ENCODE data around the gene SLC4A5.
"Not testable (repeated sequence)": the region's sequence is repeated elsewhere in the genome, so short reads cannot be mapped to it uniquely, and the experiment has no call there.

SLC4A5 gene

DNA sequence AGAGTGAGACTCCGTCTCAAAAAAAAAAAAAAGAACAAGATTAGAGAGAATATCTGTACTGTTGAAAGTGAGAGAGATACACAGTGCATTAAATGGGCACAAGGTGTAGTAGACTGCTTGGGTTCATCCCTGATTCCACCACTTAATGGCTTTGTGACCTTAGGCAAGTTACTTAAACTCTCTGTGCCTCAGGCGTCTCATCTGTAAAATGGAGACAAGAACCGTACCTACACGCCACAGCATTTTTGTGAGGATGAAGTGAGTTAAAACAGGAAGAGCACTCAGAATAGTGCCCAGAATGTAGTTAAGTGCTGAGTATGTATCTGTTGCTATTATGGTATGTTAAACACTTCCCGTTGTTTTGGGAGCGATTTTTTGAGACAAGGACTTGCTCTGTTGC is 80.5 kb downstream of the SLC4A5 start:
- no peak for DNase-seq

DNA sequence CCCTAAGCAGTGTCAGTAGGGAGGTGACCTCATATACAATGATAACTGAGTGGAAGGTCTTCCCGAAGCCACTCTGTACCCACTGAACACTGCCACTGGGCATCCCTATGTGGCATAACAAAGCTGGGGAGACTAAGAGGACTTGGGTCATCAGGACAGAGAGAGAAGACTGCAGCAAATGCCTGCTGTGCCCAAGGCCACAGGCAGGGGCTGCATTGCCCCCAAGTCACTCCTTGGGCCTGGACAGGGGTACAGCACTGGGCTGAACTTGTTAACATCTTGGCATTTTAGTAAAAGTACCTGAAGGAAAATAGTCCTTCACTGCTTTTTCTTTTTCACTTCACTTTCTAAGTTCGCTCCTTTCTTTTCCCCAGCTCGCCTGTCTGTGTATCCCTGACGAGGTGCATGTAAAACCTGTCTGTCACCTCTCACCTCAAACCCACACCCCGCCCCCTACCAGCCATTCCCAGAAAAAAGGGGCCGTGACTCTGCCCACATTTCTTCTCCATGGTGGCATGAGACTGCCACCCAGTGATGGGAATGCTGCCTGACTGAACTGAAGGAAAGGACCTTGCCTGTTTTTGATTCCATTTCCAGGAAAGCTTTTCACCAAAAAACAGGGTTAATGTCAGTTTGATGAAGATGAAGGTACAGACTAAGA is 81.9 kb downstream of the SLC4A5 start:
- DNase-seq = peak; percentile 69

DNA sequence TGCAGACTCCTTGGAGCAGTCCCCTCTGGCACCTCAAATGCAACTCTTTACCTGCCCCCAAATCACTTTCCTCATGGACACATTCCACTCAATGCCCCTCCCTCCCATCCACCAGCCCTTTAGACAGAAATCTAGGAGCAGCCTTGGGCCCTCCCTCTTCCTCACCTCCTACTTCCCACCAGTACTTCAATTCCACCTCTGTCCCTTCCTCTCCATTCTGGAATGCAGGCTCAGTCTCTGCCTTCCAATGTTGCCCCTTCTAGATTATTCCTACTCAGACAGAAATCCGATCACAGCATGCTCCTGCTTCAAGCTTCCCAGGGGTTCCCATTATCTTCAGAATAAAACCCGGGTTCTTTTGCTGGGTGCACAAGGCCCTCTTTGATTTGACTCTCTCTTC is 82.7 kb downstream of the SLC4A5 start:
- no peak for DNase-seq

DNA sequence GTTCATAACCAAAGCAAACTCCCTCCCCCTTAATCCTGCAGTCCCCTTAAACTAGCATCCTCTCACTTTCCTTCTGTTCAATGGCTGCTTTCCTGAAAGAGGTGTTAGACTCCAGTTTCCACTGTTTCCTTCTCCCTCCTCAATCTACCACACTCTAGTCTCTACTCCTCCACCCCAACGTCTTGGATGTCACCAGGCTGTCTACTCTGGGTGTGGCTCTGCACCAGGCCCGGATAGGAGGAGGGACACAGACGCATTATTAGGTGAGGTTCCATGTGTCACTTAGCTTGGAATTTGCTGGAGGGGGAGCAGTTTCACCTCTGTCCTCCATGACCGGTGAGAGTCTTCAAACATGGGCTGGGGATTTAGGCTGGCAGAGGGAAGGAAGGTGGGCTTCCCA is 83.5 kb downstream of the SLC4A5 start:
- no peak for DNase-seq

DNA sequence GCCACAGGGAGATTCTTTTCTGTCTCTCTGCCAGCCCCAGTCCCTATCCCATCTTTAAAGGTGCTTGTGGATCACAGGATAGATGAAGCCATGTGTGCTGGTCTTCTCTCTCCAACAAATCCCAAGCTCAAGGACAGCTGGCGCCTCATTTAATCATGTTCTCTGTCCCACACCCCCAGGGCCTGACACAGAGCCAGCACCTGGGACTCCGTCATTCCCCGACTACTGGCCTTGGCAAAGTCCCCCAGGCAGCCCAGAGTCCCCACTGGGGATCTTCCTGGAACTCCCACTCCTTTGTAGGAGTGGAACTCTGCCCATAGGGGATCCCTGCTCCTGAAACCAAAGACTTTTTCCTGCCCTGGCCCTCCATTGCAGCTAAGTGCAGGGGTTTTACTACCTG is 84.0 kb downstream of the SLC4A5 start:
- DNase-seq = no peak

DNA sequence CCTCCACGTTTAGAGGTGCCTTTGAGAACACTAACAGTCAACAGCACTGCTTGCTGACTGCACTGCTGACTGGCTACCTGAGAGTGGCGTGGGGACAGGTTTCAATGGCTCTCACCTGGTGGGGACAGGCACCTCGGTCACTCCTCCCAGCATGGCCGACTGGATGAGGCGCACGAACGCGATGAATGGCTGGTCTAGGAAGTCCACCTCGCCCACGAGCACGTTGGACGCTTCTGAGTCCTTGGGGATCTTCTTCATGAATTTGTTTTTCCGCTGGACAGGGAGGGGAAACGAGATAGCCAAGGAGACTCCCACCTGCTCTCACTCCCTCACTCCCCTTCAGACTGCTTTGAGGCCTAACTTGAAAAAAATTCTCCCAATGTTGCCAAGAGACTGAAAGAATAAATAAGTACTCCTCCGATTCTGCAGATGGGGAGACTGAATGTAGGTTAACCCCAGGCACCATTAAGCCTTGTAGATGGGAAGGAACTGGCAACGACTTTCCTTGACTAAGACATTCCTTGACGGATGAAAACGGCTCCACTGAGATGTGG is 87.5 kb downstream of the SLC4A5 start:
- no peak for DNase-seq

DNA sequence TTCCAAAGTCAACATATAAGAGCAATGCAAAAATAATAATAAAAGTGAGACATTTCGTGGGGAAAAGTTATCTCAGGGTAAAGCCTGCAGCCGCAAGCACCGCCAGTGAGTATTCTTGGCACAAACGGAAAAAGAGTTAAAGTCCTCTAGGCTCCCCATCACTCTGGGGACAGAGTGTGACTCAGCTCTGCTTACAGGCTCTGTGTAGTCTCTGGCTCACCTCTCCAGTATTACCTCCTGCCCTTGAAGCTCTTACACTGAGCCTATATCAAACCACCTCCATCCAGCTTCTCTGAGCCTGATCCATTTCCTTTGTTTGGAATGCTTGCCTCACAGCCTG is 89.3 kb downstream of the SLC4A5 start:
- DNase-seq = no peak

DNA sequence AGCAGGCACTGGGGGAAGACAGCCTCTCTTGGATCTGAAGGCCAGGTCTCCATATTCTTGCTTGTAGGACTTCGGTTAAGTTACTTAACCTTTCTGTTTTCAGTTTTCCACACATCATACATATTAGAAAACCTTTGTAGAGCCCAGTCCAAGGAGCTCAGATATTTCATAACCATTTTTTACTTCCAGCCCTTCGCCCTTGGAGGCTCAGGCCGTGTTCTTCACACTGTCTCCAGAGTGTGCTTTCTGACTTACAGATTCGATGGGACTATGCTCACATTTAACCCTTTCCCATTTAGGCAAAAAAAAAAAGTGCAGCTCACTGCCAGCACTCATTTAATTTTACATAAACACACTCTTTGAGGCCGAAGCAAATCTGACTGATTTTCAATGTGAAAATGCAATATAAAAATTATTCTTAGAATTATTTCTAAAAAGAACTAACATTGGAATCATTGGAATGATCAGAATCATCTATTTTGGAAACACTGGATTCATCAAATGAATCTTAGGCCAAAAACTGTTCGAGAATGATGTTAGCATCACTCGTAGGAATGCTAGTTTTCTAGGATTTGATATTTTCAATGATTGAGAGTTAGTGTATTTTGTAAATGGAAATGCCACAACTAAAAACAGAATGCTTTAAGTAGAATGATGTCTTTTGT is 89.8 kb downstream of the SLC4A5 start:
- DNase-seq = no peak

DNA sequence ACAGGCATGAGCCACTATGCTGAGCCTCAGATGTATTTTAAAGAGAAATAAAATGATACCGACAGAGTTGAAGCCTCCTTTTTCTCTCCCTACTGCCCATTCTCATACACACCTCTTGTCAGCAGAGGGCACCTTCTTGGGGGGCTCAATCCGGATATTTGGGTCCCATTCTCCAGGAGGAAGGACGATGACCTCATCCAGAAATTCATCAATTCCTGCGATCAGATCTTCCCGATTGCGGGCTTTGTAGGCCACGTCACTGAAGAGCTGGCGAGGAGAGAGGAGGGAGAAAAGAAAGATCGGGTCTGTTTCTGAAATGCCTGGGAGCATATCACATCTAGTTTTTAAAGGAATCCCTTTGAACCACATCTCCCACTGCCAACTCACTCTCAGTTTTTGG is 90.4 kb downstream of the SLC4A5 start:
- DNase-seq = no peak

DNA sequence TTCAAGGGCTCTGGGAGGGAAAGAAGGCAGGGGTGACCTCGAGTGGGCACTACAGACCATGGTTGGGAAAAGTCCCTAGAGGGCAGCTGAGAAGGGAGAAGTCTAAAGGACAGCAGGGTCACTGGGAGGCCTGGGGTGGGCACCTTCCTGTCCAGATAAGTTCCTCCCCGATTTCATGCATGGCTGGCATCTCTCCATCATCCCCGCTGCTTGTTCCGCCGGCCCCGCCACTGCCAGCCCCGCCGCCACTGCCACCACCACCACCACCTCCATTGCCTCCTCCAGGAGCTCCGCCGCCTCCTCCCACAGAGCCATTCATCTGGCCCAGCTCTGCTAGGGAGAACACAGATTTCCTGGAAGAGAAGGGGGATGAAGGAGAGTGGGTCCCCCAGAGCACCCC is 91.2 kb downstream of the SLC4A5 start:
- DNase-seq = no peak

DNA sequence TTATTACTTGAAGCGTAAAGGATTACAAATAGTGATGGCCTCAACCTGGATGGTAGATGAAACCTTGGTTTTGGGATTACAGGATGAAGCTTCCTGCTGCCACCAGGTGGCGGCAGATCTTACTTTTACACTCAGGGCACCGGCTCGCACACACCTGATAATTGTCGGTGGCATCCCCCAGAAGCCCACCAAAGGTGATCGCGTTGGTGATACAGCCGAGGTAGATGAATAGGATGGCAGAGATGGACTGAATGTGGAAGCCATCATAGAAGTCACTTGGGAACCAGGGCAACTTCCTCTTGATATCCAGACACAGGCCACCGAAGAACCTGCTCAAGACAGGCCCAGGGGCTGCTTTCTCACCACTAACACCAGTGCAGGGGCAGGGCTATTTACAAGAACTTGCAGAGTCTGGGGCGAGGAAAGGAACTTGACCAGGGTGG is 93.0 kb downstream of the SLC4A5 start:
- peak; percentile 40 for DNase-seq

DNA sequence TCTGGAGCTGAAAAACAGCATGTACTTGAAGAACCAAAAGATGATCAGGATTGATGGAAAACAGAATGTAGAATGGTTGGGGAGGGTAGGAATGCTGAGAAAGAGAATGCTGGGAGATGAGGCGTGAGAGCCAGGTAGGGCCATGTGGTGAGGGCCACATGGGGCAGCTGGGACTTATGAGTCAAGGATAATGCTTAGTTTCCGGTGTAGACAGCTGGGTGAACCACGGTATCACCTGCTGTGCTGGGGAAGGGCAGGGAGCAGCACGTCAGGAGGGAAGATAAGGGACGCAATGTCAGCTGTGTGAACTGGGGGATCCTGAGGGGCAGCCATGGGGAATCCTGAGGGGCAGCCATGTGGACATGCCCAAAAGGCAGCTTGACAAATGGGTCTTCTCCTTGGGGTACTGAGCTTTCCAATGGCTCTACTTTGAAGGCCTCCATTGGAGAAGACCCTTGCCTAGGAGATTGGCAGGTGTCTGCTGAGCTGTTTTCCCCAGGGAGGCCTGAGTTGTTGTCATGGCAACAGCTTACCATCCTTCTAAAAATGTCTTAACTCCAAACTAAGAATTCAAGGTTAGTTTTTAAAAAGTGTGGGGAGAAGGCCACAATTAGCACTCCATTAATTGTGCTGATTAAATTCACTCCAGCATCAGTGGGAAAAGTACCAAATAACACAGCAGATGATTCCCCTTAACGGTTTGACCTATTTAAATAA is 93.7 kb downstream of the SLC4A5 start:
- DNase-seq = peak; percentile 65

DNA sequence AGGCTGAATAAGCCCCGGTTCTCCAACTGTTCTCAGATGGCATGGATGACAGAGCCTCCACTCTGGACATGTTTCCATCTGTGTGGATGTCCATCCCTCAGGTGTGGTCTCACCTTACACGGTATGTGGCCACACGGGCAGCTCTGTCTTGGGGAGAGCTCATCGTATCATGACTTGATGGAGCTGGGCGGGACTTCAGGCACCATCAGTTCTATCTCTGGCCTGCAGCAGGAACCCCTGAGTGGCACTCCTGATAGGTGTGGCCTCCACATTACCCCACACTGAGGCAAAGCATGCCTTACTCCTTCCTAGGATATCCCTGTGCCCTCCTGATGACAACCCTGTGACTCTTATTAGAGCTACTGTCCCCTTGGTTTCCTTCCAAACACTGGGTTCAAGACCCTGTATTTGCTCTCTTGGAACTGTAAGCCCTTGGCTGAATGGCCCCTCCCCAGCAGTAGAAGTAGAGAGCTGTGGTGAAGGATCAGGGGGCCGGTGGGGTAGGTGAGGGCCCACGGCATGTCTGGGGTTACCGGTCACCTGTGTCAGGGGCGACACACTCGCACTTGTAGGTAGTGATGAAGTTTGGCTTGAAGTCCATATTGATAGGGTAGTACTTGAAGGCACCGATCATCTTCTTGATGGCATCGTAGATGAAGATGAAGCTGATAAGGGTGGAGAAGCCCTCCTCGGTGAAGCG is 96.6 kb downstream of the SLC4A5 start:
- no peak for DNase-seq

DNA sequence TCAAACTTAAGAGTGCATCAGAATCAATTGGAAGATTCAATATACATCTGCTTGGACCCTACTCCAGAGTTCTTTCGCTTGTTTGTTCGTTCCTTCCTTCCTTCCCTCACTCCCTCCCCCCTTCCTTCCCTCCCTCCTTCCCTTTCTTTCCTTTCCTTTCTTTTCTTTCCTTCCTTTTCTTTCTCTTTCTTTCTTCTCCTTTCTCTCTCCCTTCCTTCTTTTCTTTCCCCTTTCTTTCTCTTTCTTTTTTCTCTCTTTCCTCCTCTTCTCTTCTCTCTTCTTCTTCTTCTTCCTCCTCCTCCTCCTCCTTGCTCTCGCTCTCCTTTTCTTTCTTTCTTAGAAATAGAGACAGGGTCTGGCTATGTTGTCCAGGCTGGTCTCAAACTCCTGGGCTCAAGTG is 98.9 kb downstream of the SLC4A5 start:
- no peak for DNase-seq

DNA sequence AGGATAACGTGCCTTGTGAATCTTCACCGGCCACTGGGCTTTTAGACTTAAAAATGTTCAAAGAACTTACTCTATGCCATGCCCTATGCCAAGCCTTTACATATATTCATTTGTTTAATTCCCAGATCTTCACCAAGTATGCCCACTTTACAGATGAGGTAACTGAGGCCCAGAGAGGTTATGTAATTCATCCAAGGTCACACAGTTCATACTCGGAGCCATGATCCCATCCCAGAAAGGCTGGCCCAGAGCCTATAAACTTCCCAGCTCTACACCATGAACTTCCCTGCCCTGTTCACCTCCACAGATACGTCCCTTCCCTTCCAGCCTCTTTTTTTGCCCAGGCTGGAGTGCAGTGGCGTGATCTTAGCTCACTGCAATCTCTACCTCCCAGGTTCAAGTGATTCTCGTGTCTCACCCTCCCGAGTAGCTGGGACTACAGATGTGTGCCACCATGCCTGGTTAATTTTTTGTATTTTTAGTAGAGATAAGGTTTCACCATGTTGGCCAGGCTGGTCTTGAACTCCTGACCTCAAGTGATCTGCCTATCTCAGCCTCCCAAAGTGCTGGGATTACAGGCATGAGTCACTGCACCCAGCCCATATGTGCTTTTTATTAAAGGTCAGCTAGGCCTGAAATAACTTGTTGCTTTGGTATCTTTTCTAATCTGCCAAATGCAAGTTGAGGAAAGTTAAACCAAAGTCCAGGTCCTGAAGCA is 100.7 kb downstream of the SLC4A5 start:
- DNase-seq = no peak

DNA sequence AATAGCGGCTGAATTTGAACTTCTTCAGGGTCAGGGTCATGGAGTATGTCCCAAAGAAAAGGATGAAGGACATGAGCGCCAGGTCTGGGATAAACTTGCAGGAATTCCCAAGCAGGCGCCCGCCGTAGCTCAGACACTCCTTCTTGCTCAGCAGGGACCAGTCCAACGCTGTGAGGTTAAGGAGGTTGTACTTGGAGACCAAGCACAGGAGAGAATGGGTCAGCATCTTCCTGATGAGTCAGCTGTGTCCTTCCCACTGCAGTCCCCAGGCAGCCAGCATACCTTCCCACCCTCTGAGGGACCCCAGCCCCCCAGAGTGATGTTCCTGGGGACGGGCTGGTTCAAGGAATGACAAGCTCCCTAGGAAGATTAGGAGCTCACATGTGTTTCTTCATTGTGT is 103.9 kb downstream of the SLC4A5 start:
- no peak for DNase-seq

DNA sequence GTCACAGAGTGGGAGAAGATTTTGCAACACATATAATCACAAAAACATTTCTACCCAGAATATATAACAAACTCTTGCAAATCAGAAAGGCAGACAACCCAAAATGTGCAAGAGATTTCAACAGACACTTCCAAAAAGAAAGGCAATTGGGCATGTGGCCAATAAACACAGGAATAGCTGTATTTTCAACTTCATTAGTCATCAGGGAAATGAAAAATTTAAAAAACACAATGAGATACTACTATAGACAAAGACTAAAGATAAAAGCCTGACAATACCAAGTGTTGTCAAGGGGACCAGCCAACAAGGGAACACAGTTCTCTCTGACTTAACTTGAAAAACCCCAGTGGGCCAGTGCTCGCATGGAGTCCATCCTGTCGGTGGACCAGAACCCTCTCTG is 104.3 kb downstream of the SLC4A5 start:
- no peak for DNase-seq

DNA sequence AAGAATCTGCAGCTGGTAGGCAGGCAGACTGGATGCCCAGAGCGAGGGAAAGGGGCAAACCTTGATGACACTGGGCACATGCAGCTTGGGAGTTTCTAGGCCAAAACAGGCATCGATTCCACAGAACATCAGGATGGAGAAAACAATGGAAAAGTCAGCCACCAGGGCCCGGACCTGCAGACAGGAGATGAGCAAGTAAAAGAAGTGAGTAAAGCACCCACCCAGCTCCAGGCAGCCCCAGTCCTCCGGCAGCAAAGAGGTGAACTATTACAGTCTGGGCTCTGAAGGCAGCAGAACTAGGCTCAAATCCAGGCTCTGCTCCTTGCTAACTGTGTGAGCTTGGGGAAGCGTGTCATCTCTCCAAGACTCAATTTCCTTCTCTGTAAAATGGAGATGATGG is 108.2 kb downstream of the SLC4A5 start:
- no peak for DNase-seq

DNA sequence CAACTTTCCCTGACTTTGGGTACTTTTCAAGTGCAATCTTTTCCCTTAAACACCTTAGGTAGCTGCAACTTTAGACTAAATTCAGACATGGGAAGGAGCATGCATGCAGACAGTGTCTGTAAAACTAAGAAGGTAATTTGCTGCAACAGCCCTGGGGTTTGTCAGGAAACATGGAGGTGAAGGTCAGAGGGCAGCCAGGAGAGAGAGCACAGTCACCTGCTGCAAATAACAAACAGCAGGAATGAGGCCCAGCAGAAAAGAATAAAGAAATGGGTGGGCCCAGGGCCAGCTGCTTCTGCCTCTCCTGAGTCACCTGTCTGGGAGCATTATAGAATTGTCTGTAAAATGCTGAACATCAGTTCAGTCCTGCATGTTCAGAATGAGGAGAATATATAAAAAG is 109.6 kb downstream of the SLC4A5 start:
- DNase-seq = peak; percentile 8

DNA sequence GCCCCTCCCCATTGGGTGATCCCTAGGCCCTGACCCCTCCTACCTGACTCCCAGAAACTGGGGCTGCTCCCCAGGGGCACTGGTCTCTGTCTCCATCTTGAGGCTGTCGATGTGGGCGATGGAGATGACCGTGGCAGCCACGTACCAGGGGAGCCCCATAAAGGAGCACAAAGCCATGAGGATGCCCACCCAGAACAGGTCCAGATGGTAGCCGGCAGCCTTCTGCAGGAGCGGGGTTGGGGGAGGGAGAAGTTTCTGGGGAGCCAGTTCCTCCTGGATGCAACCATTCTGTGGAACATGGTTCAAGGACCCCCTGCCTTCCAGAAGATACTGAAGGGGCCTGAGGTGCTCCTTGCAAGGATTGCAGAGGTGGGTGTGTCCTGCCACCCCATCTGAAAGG is 110.8 kb downstream of the SLC4A5 start:
- no peak for DNase-seq

DNA sequence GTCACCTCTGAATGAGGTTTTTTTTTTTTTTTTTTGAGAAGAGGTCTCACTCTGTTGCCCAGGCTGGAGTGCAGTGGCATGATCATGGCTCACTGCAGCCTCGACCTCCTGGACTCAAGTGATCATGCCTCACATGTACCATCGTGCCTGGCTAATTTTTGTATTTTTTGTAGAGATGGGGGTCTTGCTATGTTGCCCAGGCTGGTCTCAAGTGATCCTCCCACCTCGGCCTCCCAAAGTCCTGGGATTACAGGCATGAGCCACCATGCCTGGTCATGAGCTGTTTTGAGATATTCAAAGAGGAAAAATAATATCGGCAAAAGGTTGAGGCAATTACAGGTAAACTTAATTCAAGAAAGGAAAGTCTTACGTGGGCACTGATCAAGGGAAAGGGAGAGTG is 113.4 kb downstream of the SLC4A5 start:
- DNase-seq = not testable (repeated sequence)

DNA sequence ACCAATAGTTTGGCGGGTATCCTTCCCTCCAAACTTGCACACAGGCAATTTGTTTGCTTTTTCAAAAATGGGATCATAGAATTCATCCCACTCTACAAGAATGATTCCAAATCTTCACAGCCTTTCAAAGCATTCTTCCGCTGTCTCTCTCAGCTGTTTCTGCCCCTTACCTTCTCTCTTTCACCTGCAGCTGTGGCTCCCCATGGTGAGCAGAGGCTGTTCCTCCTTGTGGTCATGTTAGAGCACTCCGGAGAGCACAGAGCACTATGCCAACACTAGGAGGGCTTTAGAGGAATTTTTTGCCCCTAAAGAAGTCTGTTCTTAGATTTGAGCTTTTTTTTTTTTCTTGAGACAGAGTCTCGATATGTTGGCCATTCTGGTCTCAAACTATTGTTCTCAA is 114.4 kb downstream of the SLC4A5 start:
- no peak for DNase-seq

DNA sequence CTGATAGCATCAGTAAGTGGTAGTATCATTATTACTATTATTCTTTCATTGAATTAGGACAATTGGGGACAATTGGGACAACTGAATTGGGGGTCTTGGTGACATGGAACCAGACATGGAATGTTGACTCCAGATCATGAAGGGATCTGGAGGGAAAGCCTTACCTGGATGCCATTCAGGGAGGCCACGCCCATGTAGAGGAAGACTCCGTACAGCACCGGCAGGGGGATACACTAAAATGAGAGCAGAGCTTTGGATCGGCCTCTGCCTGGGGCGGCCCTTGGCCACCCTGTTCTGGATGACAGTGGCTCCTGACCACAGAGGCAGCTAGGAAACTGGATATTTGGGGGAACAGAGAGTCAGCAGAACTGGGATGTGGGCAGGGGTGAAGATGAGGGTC is 115.6 kb downstream of the SLC4A5 start:
- DNase-seq = no peak
